GM21576 (cell line): ENCODE data around the gene CPA3.
A peak's percentile ranks its signal among the peaks of the same experiment; 100 is the strongest.

Experiments
- ATAC-seq: cut with Tn5 transposase; IDR thresholded peaks from one replicate; pipeline ENCODE4 v1.9.1; 2021; ENCODE audit warnings: mild to moderate bottlenecking, moderate library complexity; ENCODE audit not compliant: unreplicated experiment

CPA3 gene

GRCh38 chr3:148914936-148915690 is 50.0 kb downstream of the CPA3 start:
- no peak for ATAC-seq

GRCh38 chr3:148916132-148916531 is 51.0 kb downstream of the CPA3 start:
- no peak for ATAC-seq

- no peak for ATAC-seq
Measured at GRCh38 chr3:148922467-148922866, 57.4 kb downstream of the CPA3 start.

GRCh38 chr3:148923592-148923991 is 58.5 kb downstream of the CPA3 start:
- ATAC-seq, result no peak

GRCh38 chr3:148924562-148924961 is 59.5 kb downstream of the CPA3 start:
- no peak for ATAC-seq

- no peak for ATAC-seq
Measured at GRCh38 chr3:148925845-148926244, 60.7 kb downstream of the CPA3 start.

GRCh38 chr3:148930752-148931151 is 65.7 kb downstream of the CPA3 start:
- ATAC-seq, result no peak

GRCh38 chr3:148931574-148931973 is 66.5 kb downstream of the CPA3 start:
- no peak for ATAC-seq

- ATAC-seq, result no peak
Measured at GRCh38 chr3:148932972-148933371, 67.9 kb downstream of the CPA3 start.

GRCh38 chr3:148937467-148938255 is 72.6 kb downstream of the CPA3 start:
- ATAC-seq, result no peak

- no peak for ATAC-seq
Measured at GRCh38 chr3:148938306-148938705, 73.2 kb downstream of the CPA3 start.

GRCh38 chr3:148938936-148939335 is 73.8 kb downstream of the CPA3 start:
- ATAC-seq, result no peak

- no peak for ATAC-seq
Measured at GRCh38 chr3:148940983-148941382, 75.9 kb downstream of the CPA3 start.

GRCh38 chr3:148943506-148944205 is 78.6 kb downstream of the CPA3 start:
- ATAC-seq, result peak; percentile 97

GRCh38 chr3:148945116-148945515 is 80.0 kb downstream of the CPA3 start:
- no peak for ATAC-seq
